ENCODE measurements around the gene ANKRD22. TPM values are rescaled to one million over a fixed set of nuclear protein-coding genes. Genes with fewer than 3 reads are reported as not detected.
"Not testable (repeated sequence)": the region's sequence is repeated elsewhere in the genome, so short reads cannot be mapped to it uniquely, and the experiment has no call there.

The ANKRD22 gene
- total RNA-seq, 2 experiments from 2014 or later: not detected

DNA sequence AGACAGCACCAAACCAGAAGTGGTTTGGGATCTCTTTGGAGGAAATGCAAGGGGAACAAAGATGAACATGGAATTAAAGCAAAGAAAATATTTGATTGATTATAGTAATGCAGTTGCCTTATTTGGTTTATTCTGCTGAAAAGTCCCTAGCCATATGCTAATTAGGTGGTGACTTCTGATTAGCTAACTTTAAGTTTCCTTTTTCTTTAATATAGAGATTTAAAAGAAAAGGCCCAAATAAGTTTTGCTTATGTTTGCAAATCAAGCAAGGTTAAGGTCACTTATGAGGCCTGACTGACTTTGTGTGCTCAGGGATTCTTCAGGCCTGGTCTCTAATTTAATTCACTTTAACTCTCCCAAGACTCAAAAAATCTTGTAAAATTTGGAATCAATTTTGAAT lies 6.2 kb upstream of the ANKRD22 start:
- Mint-ChIP-seq H3K9me3 (no peaks in the 10 kb centered on the region), H3K4me1 (peaks cover 8% of the 10 kb centered on the region), H3K4me3 (no peak overlapping the region), H3K27me3 (no peaks in the 10 kb centered on the region), H3K36me3 (no peaks in the 10 kb centered on the region), H3K27ac (no peak overlapping the region)
- no peak for DNase-seq

DNA sequence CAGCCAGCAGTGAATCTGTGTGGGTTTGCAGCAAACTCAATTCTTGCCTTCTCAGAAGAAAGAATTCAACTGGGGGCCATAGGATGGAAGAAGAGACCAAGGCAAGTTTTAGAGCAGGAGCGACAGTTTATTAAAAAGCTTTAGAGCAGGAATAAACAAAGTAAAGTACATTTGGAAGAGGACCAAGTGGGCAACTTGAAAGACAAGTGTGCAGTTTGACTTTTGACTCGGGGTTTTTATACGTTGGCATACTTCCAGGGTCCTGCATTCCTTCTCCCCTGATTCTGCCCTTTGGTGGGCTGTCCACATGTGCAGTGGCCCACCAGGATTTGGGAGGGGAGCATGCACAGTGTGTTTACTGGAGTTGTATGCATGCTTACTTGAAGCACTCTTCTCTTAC lies 3.0 kb upstream of the ANKRD22 start:
- Mint-ChIP-seq H3K9me3 (no peaks in the 10 kb centered on the region), H3K36me3 (no peaks in the 10 kb centered on the region), H3K4me3 (no peak overlapping the region), H3K27me3 (peaks cover 4% of the 10 kb centered on the region), H3K27ac (no peak overlapping the region), H3K4me1 (peaks cover 7% of the 10 kb centered on the region)
- DNase-seq: no peak

DNA sequence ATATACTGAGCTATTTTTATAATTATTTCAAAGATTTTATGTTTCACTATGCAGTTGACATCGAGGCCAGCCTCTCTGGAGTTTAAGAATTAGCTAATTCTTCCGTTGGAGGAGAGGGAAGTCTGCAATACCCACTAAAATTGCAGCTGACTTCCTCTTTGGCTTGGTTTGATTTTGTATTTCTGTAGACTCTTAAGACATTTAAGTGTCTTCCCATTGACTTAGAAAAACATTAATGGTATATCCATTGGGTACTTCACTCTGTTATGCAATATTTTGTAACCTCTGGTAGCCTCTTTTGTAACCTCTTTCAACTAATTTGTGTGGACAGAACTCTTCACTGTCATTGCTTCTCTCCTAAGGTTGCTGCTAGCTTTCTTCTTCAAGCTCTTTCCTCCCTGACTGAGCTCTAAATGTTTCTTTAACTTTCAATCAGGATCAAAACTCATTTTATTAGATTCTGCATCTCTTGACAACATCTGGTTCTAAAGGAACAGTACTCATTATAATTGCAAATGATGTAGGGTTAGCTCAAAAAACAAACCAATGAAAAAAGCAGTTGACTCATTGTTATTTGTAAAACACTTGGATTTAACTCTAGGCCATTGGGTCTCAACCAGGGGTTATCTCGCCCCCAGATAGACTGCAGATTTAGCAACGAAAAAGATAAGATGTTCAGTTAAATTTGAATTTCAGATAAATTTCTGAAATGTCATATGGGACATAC lies 1.7 kb upstream of the ANKRD22 start:
- no peak for DNase-seq
- Mint-ChIP-seq H3K4me1 (peaks cover 18% of the 10 kb centered on the region), H3K36me3 (no peaks in the 10 kb centered on the region), H3K9me3 (no peaks in the 10 kb centered on the region), H3K4me3 (no peak overlapping the region), H3K27ac (no peak overlapping the region), H3K27me3 (peaks cover 4% of the 10 kb centered on the region)

DNA sequence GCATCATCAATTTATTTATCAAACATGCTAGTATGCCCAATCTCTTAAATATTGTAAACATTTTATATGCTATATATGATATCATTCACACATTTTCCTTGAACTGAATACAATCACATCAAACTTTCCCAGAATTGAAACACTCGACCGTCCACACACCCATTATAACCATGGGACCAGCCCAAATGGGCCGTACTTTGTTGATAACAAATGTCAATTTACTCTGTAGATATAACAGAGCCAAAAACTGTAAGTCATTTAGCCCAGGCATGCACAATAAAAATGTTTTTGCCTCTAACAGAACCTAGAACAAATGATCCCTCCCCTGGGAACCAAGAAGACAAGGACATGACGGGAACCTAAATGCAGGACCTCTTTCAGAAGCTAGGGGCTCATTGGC lies 683 bp upstream of the ANKRD22 start:
- DNase-seq: no peak
- H3K27ac Mint-ChIP-seq: no peak overlapping the region
- H3K9me3 Mint-ChIP-seq: no peaks in the 10 kb centered on the region
- peaks cover 18% of the 10 kb centered on the region for H3K4me1 Mint-ChIP-seq
- H3K36me3 Mint-ChIP-seq: no peaks in the 10 kb centered on the region
- H3K27me3 Mint-ChIP-seq: peaks cover 4% of the 10 kb centered on the region
- no peak overlapping the region for H3K4me3 Mint-ChIP-seq

DNA sequence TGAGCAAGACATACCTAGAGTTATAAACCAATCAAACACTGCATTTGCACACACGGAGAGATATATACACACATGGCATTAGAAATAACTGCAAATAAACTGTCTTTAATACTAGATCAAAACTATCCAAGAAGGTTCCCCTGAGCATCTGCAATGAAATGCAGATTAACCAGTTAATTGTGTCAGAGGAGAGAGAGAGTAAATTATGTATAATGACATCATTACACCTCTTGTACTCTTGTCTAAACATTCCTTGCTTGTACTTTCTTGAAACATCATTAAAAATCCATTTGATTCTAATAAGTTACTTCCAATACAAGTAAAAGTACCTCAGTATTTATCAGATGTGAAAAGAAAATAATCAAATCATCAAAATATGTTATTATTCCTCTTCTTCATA lies 932 bp downstream of the ANKRD22 start:
- no peak overlapping the region for H3K4me3 Mint-ChIP-seq
- no peaks in the 10 kb centered on the region for H3K36me3 Mint-ChIP-seq
- no peak for DNase-seq
- H3K4me1 Mint-ChIP-seq: peaks cover 18% of the 10 kb centered on the region
- peaks cover 4% of the 10 kb centered on the region for H3K27me3 Mint-ChIP-seq
- no peaks in the 10 kb centered on the region for H3K9me3 Mint-ChIP-seq
- H3K27ac Mint-ChIP-seq: no peak overlapping the region

DNA sequence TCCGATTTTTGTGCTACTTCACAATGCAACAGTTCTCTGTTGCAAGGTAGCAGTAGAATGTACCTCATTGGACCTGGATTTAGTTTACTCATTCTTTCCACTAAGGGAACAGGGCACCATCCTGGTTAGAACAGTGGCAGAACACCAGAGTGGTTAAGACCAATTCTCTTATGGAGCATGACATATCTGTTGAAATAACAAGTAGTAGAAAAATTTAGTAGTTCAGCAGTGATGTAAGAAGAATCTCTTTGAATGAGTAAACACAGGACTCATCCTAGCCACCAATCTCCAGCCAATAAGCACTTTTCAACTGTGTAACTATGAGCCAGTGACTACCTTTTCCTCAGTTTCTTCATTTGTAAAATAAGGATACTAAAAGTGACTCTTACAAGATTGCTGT lies 2.4 kb downstream of the ANKRD22 start:
- no peak overlapping the region for H3K4me3 Mint-ChIP-seq
- peaks cover 18% of the 10 kb centered on the region for H3K4me1 Mint-ChIP-seq
- no peaks in the 10 kb centered on the region for H3K9me3 Mint-ChIP-seq
- no peak for DNase-seq
- no peak overlapping the region for H3K27ac Mint-ChIP-seq
- no peaks in the 10 kb centered on the region for H3K36me3 Mint-ChIP-seq
- H3K27me3 Mint-ChIP-seq: peaks cover 4% of the 10 kb centered on the region

DNA sequence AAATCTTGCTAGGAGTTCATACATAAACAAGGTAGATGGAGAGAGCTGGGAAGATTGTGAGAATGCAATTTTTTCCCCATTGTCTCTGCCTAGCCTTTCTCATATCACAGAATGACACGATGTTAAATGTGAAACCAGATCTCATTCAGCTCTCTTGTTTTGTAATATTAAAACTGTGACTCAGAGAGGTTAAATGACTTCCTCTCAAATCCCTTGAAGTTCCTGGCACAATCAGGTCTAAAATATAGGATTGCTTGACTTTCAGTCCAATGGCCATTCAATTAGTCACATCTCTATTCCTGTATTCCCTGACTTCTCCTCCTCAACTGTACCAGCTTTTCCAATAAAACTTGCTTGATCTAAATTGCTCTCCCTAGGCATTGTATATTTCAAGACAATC lies 3.1 kb downstream of the ANKRD22 start:
- H3K36me3 Mint-ChIP-seq: no peaks in the 10 kb centered on the region
- H3K4me1 Mint-ChIP-seq: peaks cover 18% of the 10 kb centered on the region
- no peaks in the 10 kb centered on the region for H3K9me3 Mint-ChIP-seq
- peak overlapping the region; percentile 69 for H3K27ac Mint-ChIP-seq
- H3K4me3 Mint-ChIP-seq: peak overlapping the region; percentile 35
- H3K27me3 Mint-ChIP-seq: peaks cover 10% of the 10 kb centered on the region
- no peak for DNase-seq

DNA sequence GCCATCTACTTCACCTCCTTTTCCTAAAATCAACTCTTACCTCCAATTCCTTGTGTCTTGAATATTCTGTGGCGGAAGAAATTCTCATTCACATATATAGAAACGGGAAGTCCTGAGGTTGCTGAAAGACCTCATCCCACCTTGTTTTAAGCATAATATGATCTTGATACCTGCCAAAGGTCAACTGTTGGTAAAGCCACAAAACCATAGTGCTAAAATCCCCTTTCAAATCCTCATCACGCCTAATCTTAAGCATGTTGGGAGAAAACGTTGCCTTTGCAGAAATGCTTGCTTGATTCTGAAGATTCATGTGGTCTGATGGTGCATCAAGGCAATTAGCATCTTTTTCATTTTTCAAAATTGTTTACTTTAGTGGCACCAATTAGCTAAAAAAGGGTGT lies 8.5 kb downstream of the ANKRD22 start:
- no peaks in the 10 kb centered on the region for H3K36me3 Mint-ChIP-seq
- peaks cover 6% of the 10 kb centered on the region for H3K27me3 Mint-ChIP-seq
- H3K9me3 Mint-ChIP-seq: no peaks in the 10 kb centered on the region
- no peak for DNase-seq
- H3K4me3 Mint-ChIP-seq: no peak overlapping the region
- H3K4me1 Mint-ChIP-seq: peaks cover 16% of the 10 kb centered on the region
- no peak overlapping the region for H3K27ac Mint-ChIP-seq

DNA sequence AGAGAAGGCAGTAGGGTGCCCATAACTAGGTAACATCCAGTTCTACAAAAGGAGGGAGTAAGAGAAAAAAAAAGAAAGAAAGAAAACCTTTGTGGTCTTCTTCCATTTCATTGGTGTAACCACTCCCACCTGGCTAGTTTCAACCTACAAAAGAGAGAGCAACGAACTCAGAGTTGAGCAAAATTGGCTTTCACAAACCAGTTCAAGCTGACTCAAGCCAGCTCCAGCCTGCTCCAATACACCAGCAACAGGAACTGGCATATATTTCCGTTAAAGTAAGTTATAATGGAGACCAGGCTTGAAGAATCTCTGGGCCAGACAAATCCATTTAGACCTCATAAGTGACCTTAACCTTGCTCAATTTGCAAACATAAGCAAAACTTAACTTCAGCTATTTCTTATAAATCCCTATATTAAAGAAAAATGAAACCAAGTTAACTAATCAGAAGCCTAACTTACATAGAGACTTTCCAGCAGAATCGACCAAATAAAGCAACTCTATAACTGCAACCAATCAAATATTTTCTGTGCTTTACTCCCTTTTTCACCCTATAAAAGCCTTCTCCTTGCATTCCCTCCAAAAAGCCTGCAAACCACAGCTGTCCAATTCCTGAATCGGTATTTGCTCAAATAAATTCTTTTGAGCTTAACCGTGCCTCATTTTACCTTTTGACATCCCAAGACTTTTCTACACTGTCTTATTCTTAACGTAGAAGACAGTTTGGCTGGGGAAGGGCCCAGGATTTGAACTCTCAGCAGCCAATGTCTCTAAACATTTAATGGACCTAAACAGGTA lies 10.1 kb downstream of the ANKRD22 start:
- H3K27me3 Mint-ChIP-seq: peaks cover 6% of the 10 kb centered on the region
- no peak for DNase-seq
- peak overlapping the region; percentile 47 for H3K27ac Mint-ChIP-seq
- peaks cover 15% of the 10 kb centered on the region for H3K4me1 Mint-ChIP-seq
- H3K36me3 Mint-ChIP-seq: no peaks in the 10 kb centered on the region
- H3K9me3 Mint-ChIP-seq: no peaks in the 10 kb centered on the region
- H3K4me3 Mint-ChIP-seq: no peak overlapping the region

DNA sequence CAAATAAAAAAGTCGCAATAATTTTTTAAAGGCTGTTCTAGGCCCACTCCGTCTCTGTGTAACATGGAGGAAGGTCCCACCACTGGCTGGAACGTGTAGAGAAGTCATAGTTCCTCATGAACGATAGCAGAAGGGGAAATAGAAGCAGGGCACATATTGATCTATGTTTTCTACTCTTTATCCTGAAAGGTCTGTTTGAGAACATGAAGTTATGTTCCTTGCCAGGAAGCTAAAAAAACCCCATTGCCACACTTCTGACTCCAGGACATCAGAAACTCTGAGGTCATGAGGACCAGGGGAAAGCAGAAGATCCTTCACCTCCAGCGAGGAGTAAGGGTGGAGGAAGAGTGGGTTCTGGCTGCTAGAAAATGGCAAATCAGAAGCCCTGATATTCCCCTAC lies 10.8 kb downstream of the ANKRD22 start:
- no peak for DNase-seq
- peak overlapping the region; percentile 14 for H3K27ac Mint-ChIP-seq
- no peaks in the 10 kb centered on the region for H3K9me3 Mint-ChIP-seq
- peaks cover 6% of the 10 kb centered on the region for H3K27me3 Mint-ChIP-seq
- peaks cover 15% of the 10 kb centered on the region for H3K4me1 Mint-ChIP-seq
- no peaks in the 10 kb centered on the region for H3K36me3 Mint-ChIP-seq
- no peak overlapping the region for H3K4me3 Mint-ChIP-seq

DNA sequence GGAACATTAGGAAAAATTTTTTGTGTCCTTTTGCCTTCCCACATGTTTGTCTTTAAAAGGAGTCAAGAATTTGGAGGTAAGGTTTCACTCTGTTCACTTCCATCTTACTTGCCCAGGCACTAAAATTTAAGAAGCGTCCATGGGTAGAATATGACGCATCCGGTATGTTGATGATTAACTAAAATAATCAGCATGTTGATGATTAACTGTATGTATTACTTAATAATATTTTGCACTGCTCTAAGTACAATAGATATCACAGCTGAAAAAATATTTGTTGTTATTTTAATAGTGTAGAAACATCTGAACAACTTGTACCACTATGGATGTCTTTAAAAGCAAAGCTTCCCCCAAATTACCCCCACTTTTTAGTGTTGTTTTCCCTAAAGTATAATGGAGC lies 11.5 kb downstream of the ANKRD22 start:
- no peak for DNase-seq
- H3K4me3 Mint-ChIP-seq: no peak overlapping the region
- no peaks in the 10 kb centered on the region for H3K36me3 Mint-ChIP-seq
- H3K27ac Mint-ChIP-seq: no peak overlapping the region
- H3K27me3 Mint-ChIP-seq: peaks cover 6% of the 10 kb centered on the region
- no peaks in the 10 kb centered on the region for H3K9me3 Mint-ChIP-seq
- H3K4me1 Mint-ChIP-seq: peaks cover 15% of the 10 kb centered on the region

DNA sequence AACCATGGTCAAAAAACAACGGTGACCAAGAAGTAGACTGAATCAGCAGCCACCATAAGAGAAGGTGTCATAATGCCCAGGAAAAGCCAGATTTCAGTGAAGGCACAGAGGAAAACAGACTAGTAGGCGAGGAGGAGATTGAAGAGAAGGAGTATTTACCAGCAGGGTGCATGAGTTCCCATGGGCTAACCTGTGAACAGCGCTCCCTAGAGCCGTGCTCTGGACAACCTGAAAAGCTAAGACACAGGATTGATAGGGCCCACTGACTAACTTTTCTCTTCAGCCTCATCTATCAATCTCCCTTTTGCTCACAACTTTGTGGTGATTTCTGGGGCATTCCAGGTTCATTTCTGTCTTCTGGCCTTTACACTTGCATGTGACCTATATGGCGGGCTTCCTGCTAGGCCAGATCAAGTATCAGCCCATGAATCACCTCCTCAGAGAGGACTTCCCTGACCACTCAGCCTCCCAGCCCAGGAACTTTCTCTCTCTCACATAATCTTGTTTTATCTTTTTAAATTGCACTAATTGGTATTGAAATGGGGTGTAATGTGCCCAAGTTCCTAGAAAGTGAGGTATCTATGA lies 12.8 kb downstream of the ANKRD22 start:
- Mint-ChIP-seq H3K4me1 (peaks cover 16% of the 10 kb centered on the region), H3K9me3 (no peaks in the 10 kb centered on the region), H3K4me3 (no peak overlapping the region), H3K27me3 (peaks cover 3% of the 10 kb centered on the region), H3K36me3 (no peaks in the 10 kb centered on the region), H3K27ac (no peak overlapping the region)
- DNase-seq: no peak

DNA sequence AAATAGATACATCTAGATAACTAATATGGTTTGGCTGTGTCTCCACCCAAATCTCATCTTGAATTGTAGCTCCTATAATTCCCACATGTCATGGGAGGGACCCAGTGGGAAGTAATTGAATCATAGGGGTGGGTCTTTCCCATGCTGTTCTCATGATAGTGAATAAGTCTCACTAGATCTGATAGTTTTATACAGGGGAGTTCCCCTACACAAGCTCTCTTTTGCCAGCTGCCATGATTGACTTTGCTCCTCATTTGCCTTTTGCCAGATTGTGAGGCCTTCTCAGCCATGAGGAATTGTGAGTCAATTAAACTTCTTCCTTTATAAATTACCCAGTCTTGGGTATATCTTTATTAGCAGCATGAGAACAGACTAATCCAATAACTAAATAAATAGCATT lies 14.0 kb downstream of the ANKRD22 start:
- not testable (repeated sequence) for H3K36me3 Mint-ChIP-seq, H3K4me3 Mint-ChIP-seq, H3K9me3 Mint-ChIP-seq, H3K27me3 Mint-ChIP-seq, DNase-seq, H3K27ac Mint-ChIP-seq
- peaks cover 16% of the 10 kb centered on the region for H3K4me1 Mint-ChIP-seq

DNA sequence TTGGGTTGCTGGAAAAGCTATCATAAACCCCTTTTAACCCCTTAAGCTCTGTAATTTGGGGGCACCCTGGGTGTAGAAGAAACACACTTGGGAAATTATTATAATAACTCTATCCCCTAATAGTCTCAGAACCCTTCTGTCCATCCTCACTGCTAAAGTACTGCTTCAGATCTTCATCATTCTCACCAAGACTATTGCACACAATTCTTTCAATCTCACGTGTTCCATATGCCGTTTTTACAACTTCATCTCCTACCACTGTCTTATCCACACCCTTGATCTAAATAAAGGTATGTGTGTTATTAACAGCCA lies 15.8 kb downstream of the ANKRD22 start:
- DNase-seq: no peak
- Mint-ChIP-seq H3K4me3 (no peak overlapping the region), H3K27me3 (no peaks in the 10 kb centered on the region), H3K36me3 (no peaks in the 10 kb centered on the region), H3K4me1 (peaks cover 16% of the 10 kb centered on the region), H3K9me3 (no peaks in the 10 kb centered on the region), H3K27ac (no peak overlapping the region)

DNA sequence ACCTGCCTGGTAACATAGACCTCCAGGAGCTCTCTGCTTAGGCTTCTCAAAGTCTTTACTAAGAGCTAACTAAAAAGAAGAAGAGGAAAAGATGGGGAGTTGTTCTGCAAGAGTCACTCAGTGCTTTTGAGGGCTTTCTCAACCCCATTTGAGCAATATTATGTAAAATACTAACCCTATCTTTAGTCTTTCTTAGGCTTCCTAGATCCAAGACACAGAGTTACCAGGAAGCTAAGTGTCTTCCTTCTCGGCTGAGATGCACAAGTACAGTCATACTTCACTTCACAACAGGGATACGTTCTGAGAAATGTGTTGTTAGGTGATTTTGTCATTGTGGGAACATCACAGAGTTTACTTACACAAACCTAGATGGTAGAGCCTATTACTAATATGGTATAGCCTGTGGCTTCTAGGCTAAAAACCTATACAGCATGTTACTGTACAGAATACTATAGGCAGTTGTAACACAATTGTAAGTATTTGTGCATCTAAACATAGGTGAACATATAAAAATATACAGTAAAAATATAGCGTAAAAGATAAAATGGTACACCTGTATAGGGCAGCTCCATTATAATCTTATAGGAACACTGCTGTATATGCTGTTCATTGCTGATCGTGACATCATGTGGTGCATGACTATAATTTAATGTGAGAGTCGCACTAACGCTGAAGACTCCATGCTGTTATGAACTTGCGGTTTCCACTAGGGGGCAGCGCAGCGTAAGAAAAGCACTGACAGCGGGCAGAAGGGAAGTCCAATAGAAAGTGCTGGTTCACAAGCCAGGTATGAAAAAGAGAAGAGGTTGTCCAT lies 16.3 kb downstream of the ANKRD22 start:
- DNase-seq: peak; percentile 80
- Mint-ChIP-seq H3K27me3 (no peaks in the 10 kb centered on the region), H3K4me1 (peaks cover 18% of the 10 kb centered on the region), H3K9me3 (no peaks in the 10 kb centered on the region), H3K36me3 (no peaks in the 10 kb centered on the region), H3K4me3 (no peak overlapping the region), H3K27ac (no peak overlapping the region)
